ENCODE results near the gene TRIO. TPM values are rescaled to one million over a fixed set of nuclear protein-coding genes. Genes with fewer than 3 reads are reported as not detected.

The TRIO gene
- total RNA-seq, 4 donors from 2014 or later: 112 to 155 (median 145) TPM

- peaks cover 30 to 73% (median 64%) of the 10 kb centered on the region in 4 donors for H3K36me3 ChIP-seq
- intact Hi-C loops (cut with DNase I): loop anchor here (10.0 kb wide), 2 partner anchors 99 to 249 kb away; no protein-coding TSS in a partner anchor
Measured at GRCh38 chr5:14395411-14395810, 252.3 kb downstream of the TRIO start.

DNA sequence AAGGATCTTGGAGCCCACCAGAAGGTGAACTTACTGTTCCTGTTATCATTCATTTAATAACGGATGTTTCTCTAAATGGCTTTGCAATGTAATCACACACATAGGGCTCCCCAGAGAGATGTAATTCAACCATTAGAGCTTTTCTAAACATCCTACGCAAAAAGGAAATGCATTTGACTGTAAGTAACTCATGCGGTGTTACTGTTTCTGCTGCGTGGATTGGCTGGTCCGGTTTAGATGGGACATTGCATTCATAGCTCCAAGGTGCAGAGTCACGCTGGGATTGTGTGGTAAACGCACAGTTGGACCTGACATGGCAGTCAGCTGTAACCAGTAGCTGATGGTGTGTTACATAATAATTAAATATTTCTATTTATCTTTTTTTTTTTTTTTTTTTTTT, 252.9 kb downstream of the TRIO start:
- Histone ChIP-seq H3K4me1 (peaks cover 4 to 39% (median 34%) of the 10 kb centered on the region in 4 donors), H3K9me3 (no peaks in the 10 kb centered on the region), H3K27ac (replicated peaks in 1 of 4) (no peak overlapping the region), H3K36me3 (peaks cover 24 to 73% (median 59%) of the 10 kb centered on the region in 4 donors), H3K27me3 (no peaks in the 10 kb centered on the region), H3K4me3 (no peak overlapping the region)
- 90% methylated on average over 7 of the region's 7 CpGs for WGBS
- intact Hi-C loops (cut with DNase I): loop anchor here (10.0 kb wide), 2 partner anchors 99 to 249 kb away; no protein-coding TSS in a partner anchor
- TF ChIP-seq EP300 (IDR thresholded peaks at IDR 0.05) (no peak), POLR2AphosphoS5 (IDR thresholded peaks at IDR 0.05) (no peak), CTCF (IDR thresholded peaks at IDR 0.05) (no peak)
- no peak for DNase-seq (ENCODE audit: extremely low spot score)

More at GRCh38 chr5:14395411-14395810, 252.3 kb downstream of the TRIO start:
- no peaks in the 10 kb centered on the region for H3K27me3 ChIP-seq
- no peak overlapping the region for H3K4me3 ChIP-seq
- 90% methylated on average over 1 of the region's 1 CpG for WGBS
- no peak overlapping the region for H3K27ac ChIP-seq (replicated peaks in 1 of 4)
- no peaks in the 10 kb centered on the region for H3K9me3 ChIP-seq
- H3K4me1 ChIP-seq: peaks cover 4 to 36% (median 31%) of the 10 kb centered on the region in 4 donors
- no peak for TF ChIP-seq EP300 (IDR thresholded peaks at IDR 0.05)
- TF ChIP-seq POLR2A (IDR thresholded peaks at IDR 0.05; ENCODE audit: low read depth): no peak
- no peak for TF ChIP-seq POLR2AphosphoS5 (IDR thresholded peaks at IDR 0.05)
- no peak for TF ChIP-seq CTCF (IDR thresholded peaks at IDR 0.05)
- DNase-seq (ENCODE audit: extremely low spot score): no peak

DNA sequence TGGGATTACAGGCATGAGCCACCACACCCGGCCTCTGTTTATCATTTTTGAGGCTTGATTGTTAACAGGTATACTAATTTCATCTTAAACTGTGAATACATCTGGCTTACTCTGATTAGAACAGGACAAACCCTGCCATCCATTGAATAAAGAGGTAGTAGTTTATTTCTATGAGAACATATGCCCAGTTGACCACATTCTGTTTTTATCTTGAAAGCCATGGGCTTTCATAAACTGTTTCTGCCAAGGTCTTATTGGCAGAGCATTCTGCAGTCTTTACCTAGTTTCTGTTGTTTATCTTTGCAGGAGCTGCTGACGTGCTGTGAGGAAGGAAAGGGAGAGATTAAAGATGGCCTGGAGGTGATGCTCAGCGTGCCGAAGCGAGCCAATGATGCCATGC, 253.6 kb downstream of the TRIO start:
- DNase-seq (ENCODE audit: extremely low spot score): no peak
- 83% methylated on average over 5 of the region's 5 CpGs for WGBS
- intact Hi-C loops (cut with DNase I): loop anchor here (10.0 kb wide), 2 partner anchors 98 to 248 kb away; no protein-coding TSS in a partner anchor
- Histone ChIP-seq H3K9me3 (no peaks in the 10 kb centered on the region), H3K36me3 (peaks cover 17 to 68% (median 54%) of the 10 kb centered on the region in 4 donors), H3K4me3 (no peak overlapping the region), H3K27me3 (no peaks in the 10 kb centered on the region), H3K4me1 (peaks cover 4 to 39% (median 34%) of the 10 kb centered on the region in 4 donors), H3K27ac (replicated peaks in 1 of 4) (peak overlapping the region; percentile 49 to 70 (median 57))
- TF ChIP-seq POLR2AphosphoS5 (IDR thresholded peaks at IDR 0.05) (no peak), EP300 (IDR thresholded peaks at IDR 0.05) (no peak), CTCF (IDR thresholded peaks at IDR 0.05) (no peak), POLR2A (IDR thresholded peaks at IDR 0.05; ENCODE audit: low read depth) (no peak)

- Histone ChIP-seq H3K4me3 (no peak overlapping the region), H3K27ac (replicated peaks in 1 of 4) (peak overlapping the region; percentile 49 to 70 (median 57)), H3K27me3 (no peaks in the 10 kb centered on the region), H3K36me3 (peaks cover 8 to 59% (median 49%) of the 10 kb centered on the region in 4 donors), H3K9me3 (no peaks in the 10 kb centered on the region), H3K4me1 (peaks cover 4 to 39% (median 34%) of the 10 kb centered on the region in 4 donors)
- intact Hi-C loops (cut with DNase I): loop anchor here (10.0 kb wide), 2 partner anchors 97 to 247 kb away; no protein-coding TSS in a partner anchor
- peak; percentile 90 for DNase-seq (ENCODE audit: extremely low spot score)
- TF ChIP-seq POLR2AphosphoS5 (IDR thresholded peaks at IDR 0.05) (peak in 1 of 2 donors; percentile 14), EP300 (IDR thresholded peaks at IDR 0.05) (no peak), CTCF (IDR thresholded peaks at IDR 0.05) (no peak), POLR2A (IDR thresholded peaks at IDR 0.05; ENCODE audit: low read depth) (no peak)
- 64% methylated on average over 3 of the region's 3 CpGs for WGBS
Measured at GRCh38 chr5:14397717-14398116, 254.6 kb downstream of the TRIO start.
